Measurements from ENCODE around the gene H2BK1. TPM values are rescaled to one million over a fixed set of nuclear protein-coding genes. Genes with fewer than 3 reads are reported as not detected.

Gene H2BK1
- total RNA-seq, 6 experiments from 2014 or later: not detected

GRCh38 chr7:151194188-151194587 lies 16.1 kb downstream of the H2BK1 start:
- H3K9me3 Mint-ChIP-seq: no peaks in the 10 kb centered on the region
- H3K36me3 Mint-ChIP-seq (ENCODE audit: low read depth): no peaks in the 10 kb centered on the region
- DNase-seq: no peak
- peaks cover 47% of the 10 kb centered on the region for H3K27me3 Mint-ChIP-seq (ENCODE audit: insufficient read depth)
- H3K27ac Mint-ChIP-seq: no peak overlapping the region
- H3K4me1 Mint-ChIP-seq (ENCODE audit: low read depth): no peaks in the 10 kb centered on the region
- TF ChIP-seq CTCF (IDR thresholded peaks at IDR 0.05): no peak
- H3K4me3 Mint-ChIP-seq: no peak overlapping the region

GRCh38 chr7:151193203-151193978 lies 16.9 kb downstream of the H2BK1 start:
- no peaks in the 10 kb centered on the region for H3K36me3 Mint-ChIP-seq (ENCODE audit: low read depth)
- DNase-seq: no peak
- H3K4me1 Mint-ChIP-seq (ENCODE audit: low read depth): no peaks in the 10 kb centered on the region
- H3K4me3 Mint-ChIP-seq: no peak overlapping the region
- H3K9me3 Mint-ChIP-seq: no peaks in the 10 kb centered on the region
- H3K27me3 Mint-ChIP-seq (ENCODE audit: insufficient read depth): peaks cover 50% of the 10 kb centered on the region
- no peak for TF ChIP-seq CTCF (IDR thresholded peaks at IDR 0.05)
- H3K27ac Mint-ChIP-seq: no peak overlapping the region

GRCh38 chr7:151192002-151192539 lies 18.2 kb downstream of the H2BK1 start:
- TF ChIP-seq CTCF (IDR thresholded peaks at IDR 0.05): no peak
- peaks cover 62% of the 10 kb centered on the region for H3K27me3 Mint-ChIP-seq (ENCODE audit: insufficient read depth)
- H3K4me3 Mint-ChIP-seq: no peak overlapping the region
- no peak overlapping the region for H3K27ac Mint-ChIP-seq
- no peaks in the 10 kb centered on the region for H3K9me3 Mint-ChIP-seq
- DNase-seq: no peak
- H3K36me3 Mint-ChIP-seq (ENCODE audit: low read depth): no peaks in the 10 kb centered on the region
- no peaks in the 10 kb centered on the region for H3K4me1 Mint-ChIP-seq (ENCODE audit: low read depth)

GRCh38 chr7:151191544-151191943 lies 18.7 kb downstream of the H2BK1 start:
- Mint-ChIP-seq H3K4me1 (ENCODE audit: low read depth) (no peaks in the 10 kb centered on the region), H3K27me3 (ENCODE audit: insufficient read depth) (peaks cover 65% of the 10 kb centered on the region), H3K36me3 (ENCODE audit: low read depth) (no peaks in the 10 kb centered on the region), H3K27ac (no peak overlapping the region), H3K9me3 (no peaks in the 10 kb centered on the region), H3K4me3 (no peak overlapping the region)
- TF ChIP-seq CTCF (IDR thresholded peaks at IDR 0.05): no peak
- DNase-seq: no peak

GRCh38 chr7:151189038-151189437 lies 21.2 kb downstream of the H2BK1 start:
- Mint-ChIP-seq H3K9me3 (no peaks in the 10 kb centered on the region), H3K27me3 (ENCODE audit: insufficient read depth) (peaks cover 69% of the 10 kb centered on the region), H3K36me3 (ENCODE audit: low read depth) (no peaks in the 10 kb centered on the region), H3K4me1 (ENCODE audit: low read depth) (no peaks in the 10 kb centered on the region), H3K27ac (no peak overlapping the region), H3K4me3 (no peak overlapping the region)
- DNase-seq: no peak
- no peak for TF ChIP-seq CTCF (IDR thresholded peaks at IDR 0.05)
